HG02981 (cell line): ENCODE results near the gene RTF2.

Experiments used
- ATAC-seq: cut with Tn5 transposase; IDR thresholded peaks from one replicate; pipeline ENCODE4 v1.9.1; 2021; ENCODE audit warnings: mild to moderate bottlenecking, moderate library complexity; ENCODE audit not compliant: unreplicated experiment

RTF2 gene

GRCh38 chr20:56468316-56469076 is at the start of gene RTF2:
RTF2 (plus strand) TSS chr20:56468627; CDS start chr20:56468698, 71 bp downstream.
- ATAC-seq, result peak; percentile 96

- ATAC-seq, result no peak
Measured at GRCh38 chr20:56420028-56420427, 48.4 kb upstream of the RTF2 start.

GRCh38 chr20:56420940-56421688 is 47.3 kb upstream of the RTF2 start:
- no peak for ATAC-seq

- ATAC-seq, result no peak
Measured at GRCh38 chr20:56422076-56422823, 46.2 kb upstream of the RTF2 start.

- no peak for ATAC-seq
Measured at GRCh38 chr20:56422824-56423189, 45.6 kb upstream of the RTF2 start.

- no peak for ATAC-seq
Measured at GRCh38 chr20:56423211-56423610, 45.2 kb upstream of the RTF2 start.

GRCh38 chr20:56423886-56424285 is 44.5 kb upstream of the RTF2 start:
- ATAC-seq, result no peak

GRCh38 chr20:56424931-56425330 is 43.5 kb upstream of the RTF2 start:
- ATAC-seq, result no peak

GRCh38 chr20:56426026-56426425 is 42.4 kb upstream of the RTF2 start:
- ATAC-seq, result no peak

GRCh38 chr20:56426926-56427325 is 41.5 kb upstream of the RTF2 start:
- no peak for ATAC-seq

- ATAC-seq, result no peak
Measured at GRCh38 chr20:56427797-56428196, 40.6 kb upstream of the RTF2 start.

GRCh38 chr20:56428410-56428809 is 40.0 kb upstream of the RTF2 start:
- no peak for ATAC-seq

- no peak for ATAC-seq
Measured at GRCh38 chr20:56428881-56429280, 39.5 kb upstream of the RTF2 start.

GRCh38 chr20:56429502-56429901 is 38.9 kb upstream of the RTF2 start:
- no peak for ATAC-seq

- ATAC-seq, result no peak
Measured at GRCh38 chr20:56429941-56430340, 38.5 kb upstream of the RTF2 start.

- no peak for ATAC-seq
Measured at GRCh38 chr20:56430461-56430860, 38.0 kb upstream of the RTF2 start.

- ATAC-seq, result no peak
Measured at GRCh38 chr20:56430957-56431356, 37.5 kb upstream of the RTF2 start.

- no peak for ATAC-seq
Measured at GRCh38 chr20:56431471-56431870, 37.0 kb upstream of the RTF2 start.

- no peak for ATAC-seq
Measured at GRCh38 chr20:56433221-56433879, 35.1 kb upstream of the RTF2 start.

GRCh38 chr20:56433880-56434255 is 34.6 kb upstream of the RTF2 start:
- ATAC-seq, result no peak
